Measurements from ENCODE around the gene RASA3. TPM values are rescaled to one million over a fixed set of nuclear protein-coding genes. Genes with fewer than 3 reads are reported as not detected.

The RASA3 gene
- total and polyA plus RNA-seq, 2 donors (not counting 3 experiments of a cell fraction or from before 2014, with no cell fraction given): 26.5 to 53.8 TPM

DNA sequence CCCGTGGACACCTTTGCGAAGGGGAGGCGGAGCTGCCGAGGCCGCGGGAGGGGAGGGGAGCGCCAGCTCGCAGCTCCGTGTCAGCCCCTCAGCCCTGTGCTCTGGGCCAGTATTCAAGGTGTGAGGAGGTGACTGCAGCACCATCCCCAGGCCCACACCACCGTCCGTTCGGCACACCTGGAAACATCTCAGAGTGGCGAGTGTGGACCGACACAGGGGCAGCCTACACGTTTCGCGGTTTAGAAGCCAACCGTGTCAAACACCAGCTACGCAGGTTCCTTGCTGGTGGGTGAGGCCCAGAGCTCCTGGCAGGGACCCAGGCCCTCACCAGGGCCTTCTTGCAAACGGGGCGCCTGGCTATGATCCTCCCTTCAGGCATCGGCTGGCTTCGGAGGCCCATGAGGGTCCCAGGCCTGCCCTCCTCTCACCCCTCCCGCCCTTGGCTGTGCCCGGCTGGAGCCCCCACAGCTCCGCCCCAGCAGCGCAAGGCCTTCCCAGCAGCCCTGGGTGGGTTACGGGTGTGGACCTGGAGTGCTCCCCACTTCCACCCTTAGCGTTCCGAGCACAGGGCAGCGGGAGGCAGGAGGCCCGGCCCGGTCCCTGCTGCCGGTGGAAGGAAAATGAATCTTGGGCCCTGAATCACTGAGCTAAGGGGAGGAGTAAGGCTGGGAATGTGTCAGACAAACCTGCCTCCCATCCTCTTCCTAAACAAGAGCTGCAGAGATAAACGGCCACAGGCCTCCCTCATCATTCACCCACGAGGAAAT, 159.8 kb downstream of the RASA3 start:
- TF ChIP-seq JUN (IDR thresholded peaks at IDR 0.05; ENCODE audit: borderline replicate concordance, insufficient read depth, insufficient read length, low read depth) (no peak), FOS (IDR thresholded peaks at IDR 0.05; ENCODE audit: borderline replicate concordance, insufficient read depth, low read length) (no peak), EZH2 (IDR thresholded peaks at IDR 0.05; ENCODE audit: borderline replicate concordance, low read depth, low read length, severe bottlenecking) (no peak), POLR2A (IDR thresholded peaks at IDR 0.05; ENCODE audit: low read depth, low read length) (no peak), GATA2 (IDR thresholded peaks at IDR 0.05; ENCODE audit: insufficient read depth, insufficient read length, low read depth, low read length) (no peak), POLR2AphosphoS5 (IDR thresholded peaks at IDR 0.05; ENCODE audit: insufficient read depth, low read depth, low read length) (no peak), MYC (IDR thresholded peaks at IDR 0.05; ENCODE audit: low read depth, low read length) (no peak)
- TF ChIP-seq, protein P1, sequence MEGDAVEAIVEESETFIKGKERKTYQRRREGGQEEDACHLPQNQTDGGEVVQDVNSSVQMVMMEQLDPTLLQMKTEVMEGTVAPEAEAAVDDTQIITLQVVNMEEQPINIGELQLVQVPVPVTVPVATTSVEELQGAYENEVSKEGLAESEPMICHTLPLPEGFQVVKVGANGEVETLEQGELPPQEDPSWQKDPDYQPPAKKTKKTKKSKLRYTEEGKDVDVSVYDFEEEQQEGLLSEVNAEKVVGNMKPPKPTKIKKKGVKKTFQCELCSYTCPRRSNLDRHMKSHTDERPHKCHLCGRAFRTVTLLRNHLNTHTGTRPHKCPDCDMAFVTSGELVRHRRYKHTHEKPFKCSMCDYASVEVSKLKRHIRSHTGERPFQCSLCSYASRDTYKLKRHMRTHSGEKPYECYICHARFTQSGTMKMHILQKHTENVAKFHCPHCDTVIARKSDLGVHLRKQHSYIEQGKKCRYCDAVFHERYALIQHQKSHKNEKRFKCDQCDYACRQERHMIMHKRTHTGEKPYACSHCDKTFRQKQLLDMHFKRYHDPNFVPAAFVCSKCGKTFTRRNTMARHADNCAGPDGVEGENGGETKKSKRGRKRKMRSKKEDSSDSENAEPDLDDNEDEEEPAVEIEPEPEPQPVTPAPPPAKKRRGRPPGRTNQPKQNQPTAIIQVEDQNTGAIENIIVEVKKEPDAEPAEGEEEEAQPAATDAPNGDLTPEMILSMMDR (IDR thresholded peaks at IDR 0.05; ENCODE audit: extremely low read depth in 1 of 2, insufficient read depth in 1 of 2, low read depth in 1 of 2, low read length in 2 of 2): no peak
- TF ChIP-seq, protein P2, sequence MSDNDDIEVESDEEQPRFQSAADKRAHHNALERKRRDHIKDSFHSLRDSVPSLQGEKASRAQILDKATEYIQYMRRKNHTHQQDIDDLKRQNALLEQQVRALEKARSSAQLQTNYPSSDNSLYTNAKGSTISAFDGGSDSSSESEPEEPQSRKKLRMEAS (IDR thresholded peaks at IDR 0.05; ENCODE audit: insufficient read depth, insufficient read length): no peak
- Histone ChIP-seq H3K9me1 (replicated peaks; ENCODE audit: control insufficient read depth, extremely low read depth, insufficient read depth, low read length) (no peaks in the 10 kb centered on the region), H3K4me3 (replicated peaks in 1 of 3; ENCODE audit: insufficient read depth in 1 of 3, low read depth in 1 of 3, low read length in 3 of 3) (no peak overlapping the region), H3K79me2 (ENCODE audit: control insufficient read depth, insufficient read depth, low read length) (no peaks in the 10 kb centered on the region), H3K4me2 (ENCODE audit: insufficient read depth, low read length) (no peak overlapping the region), H3K9me3 (replicated peaks; ENCODE audit: control insufficient read depth, insufficient read depth, low read length) (no peaks in the 10 kb centered on the region), H2AFZ (ENCODE audit: low read depth, low read length) (no peak overlapping the region), H3K27me3 (ENCODE audit: control insufficient read depth in 2 of 2, insufficient read depth in 2 of 2, low read length in 2 of 2) (no peaks in the 10 kb centered on the region), H4K20me1 (replicated peaks; ENCODE audit: control insufficient read depth, extremely low read depth, insufficient read depth, low read length) (no peaks in the 10 kb centered on the region), H3K27ac (ENCODE audit: insufficient read depth, low read depth, low read length) (no peak overlapping the region), H3K36me3 (ENCODE audit: control insufficient read depth in 2 of 2, extremely low read depth in 1 of 2, insufficient read depth in 2 of 2, low read length in 2 of 2) (peaks cover 0 to 26% of the 10 kb centered on the region in 2 experiments), H3K4me1 (ENCODE audit: control insufficient read depth, extremely low read depth, insufficient read depth, low read length) (no peaks in the 10 kb centered on the region), H3K9ac (replicated peaks; ENCODE audit: extremely low read depth, insufficient read depth, low read length) (no peak overlapping the region)
- dilution Hi-C loops (cut with MboI; ENCODE audit: extremely low pct_ligation_motif_present, low sequenced_read_pairs) (no loop called here), intact Hi-C loops (cut with micrococcal nuclease) (no loop called here)
- FAIRE-seq: no peak
- no peak for DNase-seq (ENCODE audit: low read depth, low spot score)
- ChIA-PET CTCF (no interaction called here), POLR2A (no interaction called here)
- no TSS peak for BruUV-seq (replicated peaks)

All from endothelial cell of umbilical vein (primary cell).